Neural progenitor cell (in vitro differentiated cells): ENCODE measurements around the gene GOLGA6A.
A peak's percentile ranks its signal among the peaks of the same experiment; 100 is the strongest.

Experiments
- CTCF ChIP-seq: fragments of 200-600 bp; sonication (generic); IDR thresholded peaks from 2 replicates; pipeline ENCODE4 v1.5.1; 2017; ENCODE audit warnings: antibody characterized with exemption, mild to moderate bottlenecking
- EZH2 ChIP-seq: fragments of 200-600 bp; sonication (generic); IDR thresholded peaks from 2 replicates; pipeline ENCODE4 v1.6.1; 2017; ENCODE audit warnings: antibody characterized with exemption, mild to moderate bottlenecking, moderate library complexity
- EZH2phosphoT487 ChIP-seq: fragments of 200-600 bp; sonication (generic); IDR thresholded peaks from 2 replicates; pipeline ENCODE4 v1.6.1; 2017; ENCODE audit warnings: antibody characterized with exemption

- TF ChIP-seq CTCF (peak; percentile 27), EZH2 (no peak), EZH2phosphoT487 (no peak)
Observed at GRCh38 chr15:74123131-74123429, 40.7 kb upstream of the GOLGA6A start.
